WERI-Rb-1 (cell line): ENCODE data around the gene ZNF335.

ENCODE experiments used
- DNase-seq: peaks from one replicate; pipeline ENCODE4 v3.0.0-alpha.2; 2020
- H3K27ac ChIP-seq: fragments of 250-450 bp; sonication (Bioruptor Pico); 2 replicates; pipeline ENCODE4 v1.5.1; 2020; ENCODE audit warnings: mild to moderate bottlenecking, moderate library complexity
- H3K27me3 ChIP-seq: fragments of 250-450 bp; sonication (Bioruptor Pico); 2 replicates; pipeline ENCODE4 v1.5.1; 2021; ENCODE audit warnings: mild to moderate bottlenecking, low read depth, moderate library complexity; ENCODE audit not compliant: insufficient read depth, severe bottlenecking
- H3K36me3 ChIP-seq: fragments of 250-450 bp; sonication (Bioruptor Pico); 2 replicates; pipeline ENCODE4 v1.5.1; 2020; ENCODE audit warnings: mild to moderate bottlenecking, moderate library complexity
- H3K4me3 ChIP-seq: 2 replicates; pipeline ENCODE4 v1.5.1; 2011; ENCODE audit warnings: low read depth, mild to moderate bottlenecking, control low read depth, low read length
- H3K9me3 ChIP-seq: fragments of 250-450 bp; sonication (Bioruptor Pico); 2 replicates; pipeline ENCODE4 v1.5.1; 2021; ENCODE audit warnings: mild to moderate bottlenecking, moderate library complexity; ENCODE audit not compliant: severe bottlenecking
- TF ChIP-seq, protein P1 (sequence below): IDR thresholded peaks from 2 replicates; pipeline ENCODE4 v1.5.1; 2011; ENCODE audit warnings: low read depth, mild to moderate bottlenecking, control low read depth, inconsistent platforms, low read length

ZNF335 gene

GRCh38 chr20:45920462-45921336 lies 51.3 kb downstream of the ZNF335 start:
- Histone ChIP-seq H3K36me3 (no peaks in the 10 kb centered on the region), H3K4me3 (no peak overlapping the region), H3K27ac (peak overlapping the region; percentile 56), H3K9me3 (no peaks in the 10 kb centered on the region), H3K27me3 (no peaks in the 10 kb centered on the region)
- TF ChIP-seq, protein P1, sequence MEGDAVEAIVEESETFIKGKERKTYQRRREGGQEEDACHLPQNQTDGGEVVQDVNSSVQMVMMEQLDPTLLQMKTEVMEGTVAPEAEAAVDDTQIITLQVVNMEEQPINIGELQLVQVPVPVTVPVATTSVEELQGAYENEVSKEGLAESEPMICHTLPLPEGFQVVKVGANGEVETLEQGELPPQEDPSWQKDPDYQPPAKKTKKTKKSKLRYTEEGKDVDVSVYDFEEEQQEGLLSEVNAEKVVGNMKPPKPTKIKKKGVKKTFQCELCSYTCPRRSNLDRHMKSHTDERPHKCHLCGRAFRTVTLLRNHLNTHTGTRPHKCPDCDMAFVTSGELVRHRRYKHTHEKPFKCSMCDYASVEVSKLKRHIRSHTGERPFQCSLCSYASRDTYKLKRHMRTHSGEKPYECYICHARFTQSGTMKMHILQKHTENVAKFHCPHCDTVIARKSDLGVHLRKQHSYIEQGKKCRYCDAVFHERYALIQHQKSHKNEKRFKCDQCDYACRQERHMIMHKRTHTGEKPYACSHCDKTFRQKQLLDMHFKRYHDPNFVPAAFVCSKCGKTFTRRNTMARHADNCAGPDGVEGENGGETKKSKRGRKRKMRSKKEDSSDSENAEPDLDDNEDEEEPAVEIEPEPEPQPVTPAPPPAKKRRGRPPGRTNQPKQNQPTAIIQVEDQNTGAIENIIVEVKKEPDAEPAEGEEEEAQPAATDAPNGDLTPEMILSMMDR = no peak
- DNase-seq = no peak

- Histone ChIP-seq H3K27me3 (no peaks in the 10 kb centered on the region), H3K4me3 (no peak overlapping the region), H3K36me3 (no peaks in the 10 kb centered on the region), H3K9me3 (no peaks in the 10 kb centered on the region), H3K27ac (peak overlapping the region; percentile 56)
- peak; percentile 72 for DNase-seq
- TF ChIP-seq, protein P1 = no peak
Observed at GRCh38 chr20:45919542-45920399, 52.2 kb downstream of the ZNF335 start.

GRCh38 chr20:45918779-45919537 lies 53.0 kb downstream of the ZNF335 start:
- no peak overlapping the region for H3K27ac ChIP-seq
- DNase-seq = no peak
- H3K4me3 ChIP-seq = no peak overlapping the region
- H3K27me3 ChIP-seq = no peaks in the 10 kb centered on the region
- H3K36me3 ChIP-seq = no peaks in the 10 kb centered on the region
- TF ChIP-seq, protein P1 = no peak
- no peaks in the 10 kb centered on the region for H3K9me3 ChIP-seq

DNA sequence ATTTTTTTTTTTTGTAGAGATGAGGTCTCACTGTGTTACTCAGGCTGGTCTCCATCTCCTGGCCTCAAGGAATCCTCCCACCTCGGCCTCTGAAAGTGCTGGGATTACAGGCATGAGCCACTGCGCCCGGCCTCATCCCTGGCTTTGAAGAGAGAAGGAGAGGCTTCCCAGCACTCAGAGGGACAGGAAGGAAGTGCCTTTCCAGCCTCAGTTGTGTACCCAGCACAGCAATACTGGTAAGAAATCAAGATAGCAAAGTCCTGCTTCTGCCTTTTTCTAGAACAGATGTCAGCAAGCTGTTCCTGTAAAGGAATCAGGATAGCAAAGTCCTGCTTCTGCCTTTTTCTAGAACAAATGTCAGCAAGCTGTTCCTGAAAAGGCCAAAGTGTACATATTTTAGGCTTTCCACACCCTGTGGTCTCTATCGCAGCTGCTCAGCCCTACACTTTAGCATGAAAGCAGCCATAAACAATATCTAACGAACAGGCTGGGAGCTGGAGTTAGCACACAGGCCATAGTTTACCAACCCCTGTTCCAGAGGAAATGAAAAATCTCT lies 53.7 kb downstream of the ZNF335 start:
- Histone ChIP-seq H3K9me3 (no peaks in the 10 kb centered on the region), H3K4me3 (no peak overlapping the region), H3K36me3 (no peaks in the 10 kb centered on the region), H3K27ac (no peak overlapping the region), H3K27me3 (no peaks in the 10 kb centered on the region)
- TF ChIP-seq, protein P1 = no peak
- DNase-seq = no peak

DNA sequence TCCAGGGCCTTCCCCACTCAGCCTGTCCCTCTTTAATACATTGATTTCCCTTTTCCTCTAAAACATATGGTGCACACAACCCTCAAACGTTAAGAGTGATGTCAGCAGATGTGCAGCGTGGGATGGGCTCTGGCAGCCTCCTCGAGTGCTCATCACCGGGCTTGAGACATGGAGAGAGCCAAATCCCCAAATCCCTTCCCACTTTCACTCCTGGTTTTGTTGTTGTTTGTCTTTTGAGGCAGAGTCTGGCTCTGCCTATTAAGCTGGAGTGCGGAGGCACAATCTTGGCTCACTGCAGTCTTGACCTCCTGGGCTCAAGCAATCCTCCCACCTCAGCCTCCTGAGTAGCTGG lies 54.2 kb downstream of the ZNF335 start:
- H3K4me3 ChIP-seq = no peak overlapping the region
- H3K27ac ChIP-seq = no peak overlapping the region
- no peaks in the 10 kb centered on the region for H3K9me3 ChIP-seq
- peak; percentile 37 for DNase-seq
- TF ChIP-seq, protein P1 = no peak
- no peaks in the 10 kb centered on the region for H3K36me3 ChIP-seq
- no peaks in the 10 kb centered on the region for H3K27me3 ChIP-seq
